ENCODE data around the gene CLEC16A. TPM values are rescaled to one million over a fixed set of nuclear protein-coding genes. Genes with fewer than 3 reads are reported as not detected.
A peak's percentile ranks its signal among the peaks of the same experiment; 100 is the strongest.

Gene CLEC16A
- total and polyA plus RNA-seq, 9 of the 15 experiments (the other 6 are each of a cell fraction or from before 2014, with no cell fraction given): 1.00 to 22.3 (median 10.0) TPM

DNA sequence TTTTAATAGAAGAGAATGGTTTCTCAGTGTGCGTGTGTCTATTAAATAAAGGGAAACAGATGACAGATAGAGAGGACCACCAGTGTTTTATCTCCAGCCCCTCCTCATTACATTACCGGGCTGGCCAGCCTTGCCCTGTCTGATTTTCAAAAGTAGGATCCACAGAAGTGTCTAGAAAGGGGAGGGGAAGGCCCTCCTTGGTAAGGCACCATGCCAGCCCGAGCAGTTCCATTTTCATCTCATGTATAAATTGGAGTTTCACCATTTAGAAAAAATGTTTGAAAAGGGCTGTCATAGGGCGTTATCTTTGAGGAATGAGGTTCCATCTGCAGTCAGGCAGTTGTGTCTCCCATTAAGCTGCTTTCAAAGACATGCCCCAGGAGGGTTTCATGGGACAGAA lies 214.9 kb downstream of the CLEC16A start:
- Histone ChIP-seq H3K9ac (ENCODE audit: insufficient read depth in 1 of 2, low read depth in 2 of 2, low read length in 2 of 2) (peak overlapping the region in 1 of 2 experiments; percentile 21; a peak in 1 of 4 replicates), H3K36me3 (ENCODE audit: control insufficient read depth, insufficient read depth, low read length) (no peaks in the 10 kb centered on the region), H3K4me1 (replicated peaks in 1 of 2; ENCODE audit: control insufficient read depth in 2 of 2, insufficient read depth in 2 of 2, low read length in 2 of 2) (peaks cover 38 to 51% of the 10 kb centered on the region in 2 experiments), H3K27me3 (ENCODE audit: control insufficient read depth in 2 of 2, insufficient read depth in 2 of 2, low read length in 2 of 2) (no peaks in the 10 kb centered on the region), H3K9me1 (ENCODE audit: control insufficient read depth, insufficient read depth, low read length) (no peaks in the 10 kb centered on the region), H3K79me2 (ENCODE audit: control insufficient read depth, insufficient read depth, low read length) (no peaks in the 10 kb centered on the region), H3K4me3 (no peak overlapping the region), H3K27ac (ENCODE audit: extremely low read depth, low read depth, low read length) (no peak overlapping the region), H3K9me3 (replicated peaks; ENCODE audit: control insufficient read depth, insufficient read depth, low read depth, low read length) (no peaks in the 10 kb centered on the region), H2AFZ (ENCODE audit: low read depth, low read length) (no peak overlapping the region), H3K4me2 (ENCODE audit: insufficient read depth, low read length) (no peak overlapping the region), H4K20me1 (replicated peaks; ENCODE audit: control insufficient read depth, insufficient read depth, low read length) (no peaks in the 10 kb centered on the region)
- FAIRE-seq: peak; percentile 42
- peak in 2 of 4 experiments; percentile 33 to 41 for DNase-seq (ENCODE audit: extremely low read depth in 1 of 4, low spot score in 3 of 4)
- BruUV-seq (replicated peaks): no TSS peak
- intact Hi-C loops (cut with micrococcal nuclease) (no loop called here), in situ Hi-C loops (cut with MboI) (no loop called here)
- peak; percentile 32; the same call in 2 of the 3 replicates for ATAC-seq
- ChIA-PET CTCF (ENCODE audit: low intra/inter-chr PET ratio) (no interaction called here), POLR2A (interaction anchor here (0.6 to 1.6 kb wide), 5 partner anchors 10 to 25 kb away, joined by 3 to 7 read pairs (median 3); no protein-coding TSS in a partner anchor)
- WGBS (ENCODE audit: insufficient coverage, low coverage, missing lambda C conversion rate): 35% methylated on average over 4 of the region's 4 CpGs
- TF ChIP-seq, protein P1, sequence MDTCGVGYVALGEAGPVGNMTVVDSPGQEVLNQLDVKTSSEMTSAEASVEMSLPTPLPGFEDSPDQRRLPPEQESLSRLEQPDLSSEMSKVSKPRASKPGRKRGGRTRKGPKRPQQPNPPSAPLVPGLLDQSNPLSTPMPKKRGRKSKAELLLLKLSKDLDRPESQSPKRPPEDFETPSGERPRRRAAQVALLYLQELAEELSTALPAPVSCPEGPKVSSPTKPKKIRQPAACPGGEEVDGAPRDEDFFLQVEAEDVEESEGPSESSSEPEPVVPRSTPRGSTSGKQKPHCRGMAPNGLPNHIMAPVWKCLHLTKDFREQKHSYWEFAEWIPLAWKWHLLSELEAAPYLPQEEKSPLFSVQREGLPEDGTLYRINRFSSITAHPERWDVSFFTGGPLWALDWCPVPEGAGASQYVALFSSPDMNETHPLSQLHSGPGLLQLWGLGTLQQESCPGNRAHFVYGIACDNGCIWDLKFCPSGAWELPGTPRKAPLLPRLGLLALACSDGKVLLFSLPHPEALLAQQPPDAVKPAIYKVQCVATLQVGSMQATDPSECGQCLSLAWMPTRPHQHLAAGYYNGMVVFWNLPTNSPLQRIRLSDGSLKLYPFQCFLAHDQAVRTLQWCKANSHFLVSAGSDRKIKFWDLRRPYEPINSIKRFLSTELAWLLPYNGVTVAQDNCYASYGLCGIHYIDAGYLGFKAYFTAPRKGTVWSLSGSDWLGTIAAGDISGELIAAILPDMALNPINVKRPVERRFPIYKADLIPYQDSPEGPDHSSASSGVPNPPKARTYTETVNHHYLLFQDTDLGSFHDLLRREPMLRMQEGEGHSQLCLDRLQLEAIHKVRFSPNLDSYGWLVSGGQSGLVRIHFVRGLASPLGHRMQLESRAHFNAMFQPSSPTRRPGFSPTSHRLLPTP (IDR thresholded peaks at IDR 0.05; ENCODE audit: borderline replicate concordance, extremely low read depth, insufficient read length): no peak
- TF ChIP-seq, protein P2, sequence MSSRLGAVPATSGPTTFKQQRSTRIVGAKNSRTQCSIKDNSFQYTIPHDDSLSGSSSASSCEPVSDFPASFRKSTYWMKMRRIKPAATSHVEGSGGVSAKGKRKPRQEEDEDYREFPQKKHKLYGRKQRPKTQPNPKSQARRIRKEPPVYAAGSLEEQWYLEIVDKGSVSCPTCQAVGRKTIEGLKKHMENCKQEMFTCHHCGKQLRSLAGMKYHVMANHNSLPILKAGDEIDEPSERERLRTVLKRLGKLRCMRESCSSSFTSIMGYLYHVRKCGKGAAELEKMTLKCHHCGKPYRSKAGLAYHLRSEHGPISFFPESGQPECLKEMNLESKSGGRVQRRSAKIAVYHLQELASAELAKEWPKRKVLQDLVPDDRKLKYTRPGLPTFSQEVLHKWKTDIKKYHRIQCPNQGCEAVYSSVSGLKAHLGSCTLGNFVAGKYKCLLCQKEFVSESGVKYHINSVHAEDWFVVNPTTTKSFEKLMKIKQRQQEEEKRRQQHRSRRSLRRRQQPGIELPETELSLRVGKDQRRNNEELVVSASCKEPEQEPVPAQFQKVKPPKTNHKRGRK (tag; IDR thresholded peaks at IDR 0.05): no peak
- TF ChIP-seq CHD1 (IDR thresholded peaks at IDR 0.05; ENCODE audit: low read length): no peak
- TF ChIP-seq PHB (CRISPR knock-in tag; IDR thresholded peaks at IDR 0.05): no peak
- TF ChIP-seq SMARCA5 (IDR thresholded peaks at IDR 0.05): no peak
- no peak for TF ChIP-seq ZNF57 (CRISPR knock-in tag; IDR thresholded peaks at IDR 0.05)
- no peak for TF ChIP-seq MEIS2 (IDR thresholded peaks at IDR 0.05; ENCODE audit: partially characterized antibody)
- TF ChIP-seq, protein P3, sequence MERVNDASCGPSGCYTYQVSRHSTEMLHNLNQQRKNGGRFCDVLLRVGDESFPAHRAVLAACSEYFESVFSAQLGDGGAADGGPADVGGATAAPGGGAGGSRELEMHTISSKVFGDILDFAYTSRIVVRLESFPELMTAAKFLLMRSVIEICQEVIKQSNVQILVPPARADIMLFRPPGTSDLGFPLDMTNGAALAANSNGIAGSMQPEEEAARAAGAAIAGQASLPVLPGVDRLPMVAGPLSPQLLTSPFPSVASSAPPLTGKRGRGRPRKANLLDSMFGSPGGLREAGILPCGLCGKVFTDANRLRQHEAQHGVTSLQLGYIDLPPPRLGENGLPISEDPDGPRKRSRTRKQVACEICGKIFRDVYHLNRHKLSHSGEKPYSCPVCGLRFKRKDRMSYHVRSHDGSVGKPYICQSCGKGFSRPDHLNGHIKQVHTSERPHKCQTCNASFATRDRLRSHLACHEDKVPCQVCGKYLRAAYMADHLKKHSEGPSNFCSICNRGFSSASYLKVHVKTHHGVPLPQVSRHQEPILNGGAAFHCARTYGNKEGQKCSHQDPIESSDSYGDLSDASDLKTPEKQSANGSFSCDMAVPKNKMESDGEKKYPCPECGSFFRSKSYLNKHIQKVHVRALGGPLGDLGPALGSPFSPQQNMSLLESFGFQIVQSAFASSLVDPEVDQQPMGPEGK (CRISPR knock-in tag; IDR thresholded peaks at IDR 0.05; ENCODE audit: borderline replicate concordance): no peak
- no peak for TF ChIP-seq DIDO1 (tag; IDR thresholded peaks at IDR 0.05; ENCODE audit: low read depth)
- TF ChIP-seq HDAC3 (IDR thresholded peaks at IDR 0.05; ENCODE audit: borderline replicate concordance, partially characterized antibody): no peak
- no peak for TF ChIP-seq SMAD1 (IDR thresholded peaks at IDR 0.05; ENCODE audit: low read depth, low read length, partially characterized antibody)
- TF ChIP-seq, protein P4, sequence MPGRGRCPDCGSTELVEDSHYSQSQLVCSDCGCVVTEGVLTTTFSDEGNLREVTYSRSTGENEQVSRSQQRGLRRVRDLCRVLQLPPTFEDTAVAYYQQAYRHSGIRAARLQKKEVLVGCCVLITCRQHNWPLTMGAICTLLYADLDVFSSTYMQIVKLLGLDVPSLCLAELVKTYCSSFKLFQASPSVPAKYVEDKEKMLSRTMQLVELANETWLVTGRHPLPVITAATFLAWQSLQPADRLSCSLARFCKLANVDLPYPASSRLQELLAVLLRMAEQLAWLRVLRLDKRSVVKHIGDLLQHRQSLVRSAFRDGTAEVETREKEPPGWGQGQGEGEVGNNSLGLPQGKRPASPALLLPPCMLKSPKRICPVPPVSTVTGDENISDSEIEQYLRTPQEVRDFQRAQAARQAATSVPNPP (IDR thresholded peaks at IDR 0.05; ENCODE audit: borderline replicate concordance, insufficient read depth, insufficient read length): no peak
- no peak for TF ChIP-seq CCNT2 (IDR thresholded peaks at IDR 0.05; ENCODE audit: borderline replicate concordance, extremely low read depth, insufficient read length, low read depth, low read length)
- no peak for TF ChIP-seq POLR2B (IDR thresholded peaks at IDR 0.05; ENCODE audit: low read depth, partially characterized antibody)

Data from K562 (cell line).